Astrocyte (in vitro differentiated cells and primary cell): ENCODE data around the gene KIF23. TPM values are rescaled to one million over a fixed set of nuclear protein-coding genes. Genes with fewer than 3 reads are reported as not detected.

Source experiments
- DNase-seq: peaks from one replicate; pipeline ENCODE4 v3.0.0-alpha.2; 2010; ENCODE audit warnings: low read depth
- FAIRE-seq: peaks from 2 replicates; lab custom pipeline; 2011; peaks lifted over from hg19 to GRCh38; lab: Jason Lieb, UNC
- H2AFZ ChIP-seq: 2 replicates; pipeline ENCODE4 v1.6.0; 2012; ENCODE audit warnings: low read depth, low read length, inconsistent platforms
- H3K27ac ChIP-seq: 2 replicates; pipeline ENCODE4 v1.5.1; 2011; ENCODE audit warnings: low read depth, low read length, inconsistent platforms
- H3K27me3 ChIP-seq: 2 replicates; pipeline ENCODE4 v1.6.0; 2011; ENCODE audit warnings: low read length, inconsistent platforms; ENCODE audit not compliant: insufficient read depth
- H3K36me3 ChIP-seq: 2 replicates; pipeline ENCODE4 v1.5.1; 2011; ENCODE audit warnings: low read length, inconsistent platforms; ENCODE audit not compliant: insufficient read depth
- H3K4me1 ChIP-seq: 2 replicates; pipeline ENCODE4 v1.5.1; 2011; ENCODE audit warnings: low read length, inconsistent platforms; ENCODE audit not compliant: insufficient read depth
- H3K4me2 ChIP-seq: 2 replicates; pipeline ENCODE4 v1.6.0; 2012; ENCODE audit warnings: low read length, inconsistent platforms
- H3K4me3 ChIP-seq: 2 replicates; pipeline ENCODE4 v1.5.1; 2011; ENCODE audit warnings: low read depth, mild to moderate bottlenecking, low read length, inconsistent platforms; ENCODE audit not compliant: insufficient read depth
- H3K79me2 ChIP-seq: 2 replicates; pipeline ENCODE4 v1.6.0; 2012; ENCODE audit warnings: mild to moderate bottlenecking, low read length, inconsistent platforms; ENCODE audit not compliant: insufficient read depth
- H3K9ac ChIP-seq: 2 replicates; pipeline ENCODE4 v1.6.0; 2012; ENCODE audit warnings: mild to moderate bottlenecking, low read length, inconsistent platforms
- H3K9me3 ChIP-seq: 2 replicates; pipeline ENCODE4 v1.5.1; 2012; ENCODE audit warnings: low read depth, mild to moderate bottlenecking, low read length, inconsistent platforms; ENCODE audit not compliant: insufficient read depth
- H4K20me1 ChIP-seq: 2 replicates; pipeline ENCODE4 v1.6.0; 2012; ENCODE audit warnings: low read length, inconsistent platforms; ENCODE audit not compliant: insufficient read depth
- H3K27ac Mint-ChIP-seq: one replicate; pipeline ENCODE4 v1.8.0; 2021; ENCODE audit warnings: mild to moderate bottlenecking, mixed read lengths; ENCODE audit not compliant: unreplicated experiment
- H3K27me3 Mint-ChIP-seq: one replicate; pipeline ENCODE4 v1.8.0; 2021; ENCODE audit warnings: low read depth, mixed read lengths; ENCODE audit not compliant: unreplicated experiment
- H3K36me3 Mint-ChIP-seq: one replicate; pipeline ENCODE4 v1.8.0; 2021; ENCODE audit warnings: low read depth, mixed read lengths; ENCODE audit not compliant: unreplicated experiment
- H3K4me1 Mint-ChIP-seq: one replicate; pipeline ENCODE4 v1.8.0; 2021; ENCODE audit warnings: low read depth, mixed read lengths; ENCODE audit not compliant: unreplicated experiment
- H3K4me3 Mint-ChIP-seq: one replicate; pipeline ENCODE4 v1.8.0; 2021; ENCODE audit warnings: mild to moderate bottlenecking, moderate library complexity, mixed read lengths; ENCODE audit not compliant: unreplicated experiment
- H3K9me3 Mint-ChIP-seq: one replicate; pipeline ENCODE4 v1.8.0; 2021; ENCODE audit warnings: mild to moderate bottlenecking, mixed read lengths; ENCODE audit not compliant: unreplicated experiment
- EZH2 ChIP-seq: IDR thresholded peaks from 2 replicates; pipeline ENCODE4 v1.6.1; 2012; ENCODE audit warnings: mild to moderate bottlenecking, low read length, inconsistent platforms; ENCODE audit not compliant: insufficient read depth
- total RNA-seq: library from RNA; stranded (reverse); gene quantifications from 2 replicates; pipeline ENCODE4 v1.2.1, GENCODE V29; 2021
- TF ChIP-seq, protein P1 (sequence below): IDR thresholded peaks from 2 replicates; pipeline ENCODE4 v1.5.1; 2011; ENCODE audit warnings: low read depth, mild to moderate bottlenecking, inconsistent platforms, low read length, moderate library complexity; ENCODE audit not compliant: insufficient read depth

The KIF23 gene
- total RNA-seq, 1 donor from 2014 or later = 11.8 TPM

GRCh38 chr15:69474291-69474690 lies 60.1 kb downstream of the KIF23 start:
- H3K27me3 Mint-ChIP-seq = peaks cover 20% of the 10 kb centered on the region
- no peak overlapping the region for H3K27ac Mint-ChIP-seq
- Histone ChIP-seq H4K20me1 (no peaks in the 10 kb centered on the region), H2AFZ (no peak overlapping the region), H3K27ac (peak overlapping the region; percentile 28), H3K9ac (no peak overlapping the region), H3K79me2 (no peaks in the 10 kb centered on the region), H3K4me2 (peak overlapping the region; percentile 65), H3K9me3 (no peaks in the 10 kb centered on the region), H3K4me3 (no peak overlapping the region), H3K27me3 (no peaks in the 10 kb centered on the region), H3K36me3 (no peaks in the 10 kb centered on the region), H3K4me1 (peaks cover 14% of the 10 kb centered on the region)
- H3K4me3 Mint-ChIP-seq = no peak overlapping the region
- TF ChIP-seq EZH2 = no peak
- TF ChIP-seq, protein P1, sequence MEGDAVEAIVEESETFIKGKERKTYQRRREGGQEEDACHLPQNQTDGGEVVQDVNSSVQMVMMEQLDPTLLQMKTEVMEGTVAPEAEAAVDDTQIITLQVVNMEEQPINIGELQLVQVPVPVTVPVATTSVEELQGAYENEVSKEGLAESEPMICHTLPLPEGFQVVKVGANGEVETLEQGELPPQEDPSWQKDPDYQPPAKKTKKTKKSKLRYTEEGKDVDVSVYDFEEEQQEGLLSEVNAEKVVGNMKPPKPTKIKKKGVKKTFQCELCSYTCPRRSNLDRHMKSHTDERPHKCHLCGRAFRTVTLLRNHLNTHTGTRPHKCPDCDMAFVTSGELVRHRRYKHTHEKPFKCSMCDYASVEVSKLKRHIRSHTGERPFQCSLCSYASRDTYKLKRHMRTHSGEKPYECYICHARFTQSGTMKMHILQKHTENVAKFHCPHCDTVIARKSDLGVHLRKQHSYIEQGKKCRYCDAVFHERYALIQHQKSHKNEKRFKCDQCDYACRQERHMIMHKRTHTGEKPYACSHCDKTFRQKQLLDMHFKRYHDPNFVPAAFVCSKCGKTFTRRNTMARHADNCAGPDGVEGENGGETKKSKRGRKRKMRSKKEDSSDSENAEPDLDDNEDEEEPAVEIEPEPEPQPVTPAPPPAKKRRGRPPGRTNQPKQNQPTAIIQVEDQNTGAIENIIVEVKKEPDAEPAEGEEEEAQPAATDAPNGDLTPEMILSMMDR = no peak
- no peaks in the 10 kb centered on the region for H3K9me3 Mint-ChIP-seq
- peaks cover 14% of the 10 kb centered on the region for H3K4me1 Mint-ChIP-seq
- DNase-seq = peak; percentile 55
- H3K36me3 Mint-ChIP-seq = no peaks in the 10 kb centered on the region
- peak; percentile 58 for FAIRE-seq

DNA sequence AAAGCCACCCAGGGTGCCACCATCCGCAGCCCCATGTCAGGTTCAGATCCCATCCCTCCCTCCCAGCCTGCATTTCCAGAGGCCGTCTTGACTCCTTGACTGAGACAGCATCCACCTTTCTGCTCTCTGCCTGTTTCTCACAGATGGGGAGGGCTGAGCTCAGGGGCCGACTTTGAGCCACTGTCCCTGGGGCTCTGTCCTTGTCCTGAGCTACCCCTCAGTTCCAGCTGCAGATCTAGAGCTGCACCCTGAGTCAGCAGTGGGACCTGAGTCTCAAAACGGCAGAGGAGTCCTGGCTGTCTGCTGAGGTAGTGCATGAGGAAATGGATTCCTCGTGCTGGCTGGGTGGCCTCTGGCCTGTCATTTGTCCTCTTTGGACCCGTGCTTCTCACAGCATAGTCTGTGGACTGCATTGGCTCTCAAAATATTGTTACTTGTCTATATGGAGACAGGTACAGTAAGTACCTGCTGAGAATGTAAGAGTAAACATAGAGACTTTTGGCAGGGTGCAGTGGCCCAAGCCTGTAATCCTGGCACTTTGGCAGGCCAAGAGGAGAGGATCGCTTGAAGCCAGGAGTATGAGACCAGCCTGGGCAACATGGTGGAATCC lies 60.8 kb downstream of the KIF23 start:
- H3K27ac Mint-ChIP-seq = no peak overlapping the region
- H3K9ac ChIP-seq = no peak overlapping the region

More for the DNA sequence above, 60.8 kb downstream of the KIF23 start:
- peaks cover 2% of the 10 kb centered on the region for H3K36me3 Mint-ChIP-seq
- peaks cover 8% of the 10 kb centered on the region for H3K4me1 Mint-ChIP-seq
- H3K4me3 Mint-ChIP-seq = no peak overlapping the region
- FAIRE-seq (no peak), DNase-seq (no peak)
- Histone ChIP-seq H3K27me3 (no peaks in the 10 kb centered on the region), H3K9me3 (no peaks in the 10 kb centered on the region), H3K79me2 (no peaks in the 10 kb centered on the region), H3K4me3 (no peak overlapping the region), H3K27ac (no peak overlapping the region), H3K4me1 (peaks cover 14% of the 10 kb centered on the region), H3K36me3 (no peaks in the 10 kb centered on the region), H3K4me2 (peak overlapping the region; percentile 65), H2AFZ (no peak overlapping the region), H4K20me1 (no peaks in the 10 kb centered on the region)
- H3K9me3 Mint-ChIP-seq = no peaks in the 10 kb centered on the region
- no peak for TF ChIP-seq EZH2
- TF ChIP-seq, protein P1 = peak; percentile 20
- peaks cover 26% of the 10 kb centered on the region for H3K27me3 Mint-ChIP-seq
